Measurements from ENCODE around the gene LRRC8D.

Gene LRRC8D

GRCh38 chr1:89952605-89953130 is 131.8 kb downstream of the LRRC8D start:
- no peak for DNase-seq (ENCODE audit: low read depth)
- no peak for TF ChIP-seq CTCF (IDR thresholded peaks at IDR 0.05; ENCODE audit: insufficient read depth, low read depth, low read length, missing control alignments)
- H3K4me3 ChIP-seq (ENCODE audit: low read length) = no peak overlapping the region

- TF ChIP-seq CTCF (IDR thresholded peaks at IDR 0.05; ENCODE audit: insufficient read depth, low read depth, low read length, missing control alignments) = peak; percentile 20
- no peak overlapping the region for H3K4me3 ChIP-seq (ENCODE audit: low read length)
- peak; percentile 97 for DNase-seq (ENCODE audit: low read depth)
These were observed 132.3 kb downstream of the LRRC8D start for GRCh38 chr1:89953131-89953626.

GRCh38 chr1:89953929-89954328 is 133.1 kb downstream of the LRRC8D start:
- no peak for DNase-seq (ENCODE audit: low read depth)
- no peak overlapping the region for H3K4me3 ChIP-seq (ENCODE audit: low read length)
- no peak for TF ChIP-seq CTCF (IDR thresholded peaks at IDR 0.05; ENCODE audit: insufficient read depth, low read depth, low read length, missing control alignments)

GRCh38 chr1:89954401-89954800 is 133.6 kb downstream of the LRRC8D start:
- no peak for TF ChIP-seq CTCF (IDR thresholded peaks at IDR 0.05; ENCODE audit: insufficient read depth, low read depth, low read length, missing control alignments)
- DNase-seq (ENCODE audit: low read depth) = peak; percentile 48
- H3K4me3 ChIP-seq (ENCODE audit: low read length) = no peak overlapping the region

- DNase-seq (ENCODE audit: low read depth) = no peak
- no peak overlapping the region for H3K4me3 ChIP-seq (ENCODE audit: low read length)
- TF ChIP-seq CTCF (IDR thresholded peaks at IDR 0.05; ENCODE audit: insufficient read depth, low read depth, low read length, missing control alignments) = no peak
These were observed 134.7 kb downstream of the LRRC8D start for GRCh38 chr1:89955311-89956205.

- TF ChIP-seq CTCF (IDR thresholded peaks at IDR 0.05; ENCODE audit: insufficient read depth, low read depth, low read length, missing control alignments) = no peak
- no peak for DNase-seq (ENCODE audit: low read depth)
- H3K4me3 ChIP-seq (ENCODE audit: low read length) = no peak overlapping the region
These were observed 136.3 kb downstream of the LRRC8D start for GRCh38 chr1:89957107-89957506.
